Right lobe of liver (tissue), 6 donors: ENCODE data around the gene RPGRIP1. TPM values are rescaled to one million over a fixed set of nuclear protein-coding genes. Genes with fewer than 3 reads are reported as not detected.

Source experiments
- ATAC-seq, 4 donors: fragments of 200-7000 bp; cut with Tn5 transposase; one replicate each; pipeline ENCODE4 v1.9.1; 2020; ENCODE audit warnings: mild to moderate bottlenecking in 4 of 4, moderate library complexity in 4 of 4
- DNase-seq, 3 donors: peaks; one replicate each; pipeline ENCODE4 v3.0.0-alpha.2; 2020
- H3K27ac ChIP-seq, 3 donors: fragments of 200-600 bp; one replicate each; pipeline ENCODE4 v1.8.0; 2022
- H3K27me3 ChIP-seq, 2 donors: fragments of 200-600 bp; one replicate each; pipeline ENCODE4 v1.8.0; 2022
- H3K36me3 ChIP-seq, 4 donors: fragments of 200-600 bp; sonication (generic) in 1 of 4; one replicate each; pipeline versions ENCODE4 v1.5.1 to v1.8.0; 2017 to 2022; ENCODE audit warnings: control low read depth in 1 of 4
- H3K4me1 ChIP-seq, 4 donors: fragments of 200-600 bp; sonication (generic) in 1 of 4; one replicate each; pipeline versions ENCODE4 v1.5.1 to v1.8.0; 2017 to 2022; ENCODE audit warnings: control low read depth in 1 of 4
- H3K4me3 ChIP-seq, 3 donors: fragments of 200-600 bp; one replicate each; pipeline ENCODE4 v1.8.0; 2022
- H3K9me3 ChIP-seq, 4 donors: fragments of 200-600 bp; sonication (generic) in 1 of 4; one replicate each; pipeline versions ENCODE4 v1.5.1 to v1.8.0; 2017 to 2022; ENCODE audit warnings: control low read depth in 1 of 4
- POLR2A ChIP-seq: fragments of 450-650 bp; IDR thresholded peaks from one replicate; pipeline ENCODE4 v1.6.1; 2017; ENCODE audit warnings: antibody characterized with exemption, mild to moderate bottlenecking
- WGBS: methylation state at CpG from one replicate; pipeline ENCODE4 v1.1.6; 2018; ENCODE audit warnings: low coverage, low lambda C conversion rate; ENCODE audit not compliant: insufficient coverage; ENCODE audit errors: missing lambda C conversion rate; 5-methylcytosine and 5-hydroxymethylcytosine counted together
- intact Hi-C, 2 donors: fragments of 100-400 bp; cut with DNase I; formaldehyde crosslinking; loops; one replicate each; pipeline versions ENCODE4 v1.11.2 to v1.14.1; 2022
- total RNA-seq, 6 experiments: library from RNA; depleted of rRNA in 2 of 6; stranded (reverse); fragments of >200 nt in 2 of 6; fragmentation: NEBNext Ultra II Directional in 3 of 6; extraction: Animal tissue kit (Norgen Biotek cat#: 25700) in 3 of 6; gene quantifications; one replicate each; pipeline versions ENCODE4 v1.1.0 to v1.2.4, GENCODE V29; 2016 to 2023
- TF ChIP-seq, protein P1 (sequence below), 4 donors: fragments of 200-600 bp in 3 of 4; fragments of 450-650 bp in 1 of 4; IDR thresholded peaks; one replicate each; pipeline versions ENCODE4 v1.5.1 to v1.8.0; 2016 to 2022; ENCODE audit warnings: antibody characterized with exemption in 4 of 4, mild to moderate bottlenecking in 2 of 4
- donor health status: DM: no; HTN: yes; CAD: no.
- donor health status: DM: no; HTN: no; CAD: no.
- donor health status: DM: no; HTN: no; CAD: no.
- donor health status: DM: no; HTN: yes; CAD: no.
- donor health status: DM: no; HTN: yes; CAD: no.

RPGRIP1 gene
- total RNA-seq, 6 experiments from 2014 or later = 0.22 to 1.8 (median 1.0) TPM

DNA sequence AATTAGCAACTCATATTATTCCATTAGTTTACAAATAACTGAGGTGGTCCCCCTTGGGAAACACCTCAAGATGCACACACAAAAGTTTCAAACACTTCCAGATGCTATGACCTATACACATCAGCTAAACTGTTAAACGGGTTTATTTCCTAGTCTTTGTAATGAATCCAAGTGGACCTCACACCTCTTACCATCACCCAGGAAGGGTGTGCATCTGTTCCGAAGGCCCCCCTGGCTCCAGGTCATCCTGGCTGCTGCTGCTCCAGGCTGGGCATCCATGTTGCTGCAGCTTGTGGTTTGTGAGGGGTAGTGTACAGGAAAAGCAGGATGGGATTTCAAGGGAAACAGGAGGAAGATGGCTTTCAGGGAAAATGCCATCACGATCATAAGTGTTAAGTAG, 17.5 kb upstream of the RPGRIP1 start:
- no peak overlapping the region for H3K27ac ChIP-seq
- ATAC-seq (no peak), DNase-seq (no peak)
- no peaks in the 10 kb centered on the region for H3K27me3 ChIP-seq
- intact Hi-C loops = no loop called here
- no peaks in the 10 kb centered on the region for H3K9me3 ChIP-seq
- H3K36me3 ChIP-seq = peaks cover 8 to 76% (median 25%) of the 10 kb centered on the region in 4 donors
- 49% methylated on average over 3 of the region's 3 CpGs for WGBS
- no peak for TF ChIP-seq POLR2A
- TF ChIP-seq, protein P1, sequence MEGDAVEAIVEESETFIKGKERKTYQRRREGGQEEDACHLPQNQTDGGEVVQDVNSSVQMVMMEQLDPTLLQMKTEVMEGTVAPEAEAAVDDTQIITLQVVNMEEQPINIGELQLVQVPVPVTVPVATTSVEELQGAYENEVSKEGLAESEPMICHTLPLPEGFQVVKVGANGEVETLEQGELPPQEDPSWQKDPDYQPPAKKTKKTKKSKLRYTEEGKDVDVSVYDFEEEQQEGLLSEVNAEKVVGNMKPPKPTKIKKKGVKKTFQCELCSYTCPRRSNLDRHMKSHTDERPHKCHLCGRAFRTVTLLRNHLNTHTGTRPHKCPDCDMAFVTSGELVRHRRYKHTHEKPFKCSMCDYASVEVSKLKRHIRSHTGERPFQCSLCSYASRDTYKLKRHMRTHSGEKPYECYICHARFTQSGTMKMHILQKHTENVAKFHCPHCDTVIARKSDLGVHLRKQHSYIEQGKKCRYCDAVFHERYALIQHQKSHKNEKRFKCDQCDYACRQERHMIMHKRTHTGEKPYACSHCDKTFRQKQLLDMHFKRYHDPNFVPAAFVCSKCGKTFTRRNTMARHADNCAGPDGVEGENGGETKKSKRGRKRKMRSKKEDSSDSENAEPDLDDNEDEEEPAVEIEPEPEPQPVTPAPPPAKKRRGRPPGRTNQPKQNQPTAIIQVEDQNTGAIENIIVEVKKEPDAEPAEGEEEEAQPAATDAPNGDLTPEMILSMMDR (IDR thresholded peaks at IDR 0.05) = no peak
- H3K4me1 ChIP-seq = peaks cover 0 to 79% (median 30%) of the 10 kb centered on the region in 4 donors
- no peak overlapping the region for H3K4me3 ChIP-seq

DNA sequence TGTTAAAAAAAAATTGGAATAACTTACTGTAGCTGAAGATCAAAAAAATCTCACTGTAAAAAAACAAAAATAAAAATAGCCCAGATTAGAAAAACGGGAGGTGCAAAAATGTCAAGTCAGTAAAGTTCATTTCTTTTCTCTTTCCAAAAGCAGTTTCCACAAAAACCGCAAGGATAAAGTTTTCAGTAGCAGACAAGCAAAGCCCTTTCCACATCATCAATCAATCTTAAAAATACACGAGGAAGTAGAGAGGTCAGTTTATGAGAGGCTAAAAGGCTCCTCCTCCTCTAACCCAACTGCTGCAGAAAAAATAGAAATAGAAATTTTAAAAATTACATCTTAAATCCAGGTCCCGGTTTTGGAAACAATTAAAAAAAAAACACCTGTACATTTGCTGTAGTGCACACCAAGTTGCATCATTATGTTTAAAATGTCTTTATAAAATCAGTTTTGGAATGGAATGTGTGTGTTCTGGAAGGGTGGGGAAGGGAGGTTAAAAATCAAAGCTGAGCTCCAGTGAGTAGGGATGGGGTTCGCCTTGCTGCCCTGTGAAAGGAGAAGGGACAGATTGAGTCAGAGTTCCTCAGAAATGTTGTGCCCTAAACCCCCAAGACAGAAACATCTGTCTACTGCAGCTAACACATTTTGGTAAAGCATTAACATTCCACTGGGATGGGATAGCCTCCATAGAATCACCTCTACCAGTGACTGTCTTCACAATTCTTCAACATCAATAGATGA, 16.4 kb upstream of the RPGRIP1 start:
- H3K27ac ChIP-seq = peak overlapping the region in 1 of 3 donors; percentile 15
- DNase-seq (no peak), ATAC-seq (peak in 2 of 4 donors; percentile 24 to 27)
- WGBS = 19% methylated on average over 5 of the region's 5 CpGs
- H3K4me3 ChIP-seq = no peak overlapping the region
- H3K9me3 ChIP-seq = no peaks in the 10 kb centered on the region
- H3K27me3 ChIP-seq = no peaks in the 10 kb centered on the region
- H3K36me3 ChIP-seq = peaks cover 8 to 66% (median 25%) of the 10 kb centered on the region in 4 donors
- H3K4me1 ChIP-seq = peaks cover 0 to 68% (median 26%) of the 10 kb centered on the region in 4 donors
- TF ChIP-seq, protein P1 (IDR thresholded peaks at IDR 0.05) = no peak
- no peak for TF ChIP-seq POLR2A
- intact Hi-C loops = no loop called here

DNA sequence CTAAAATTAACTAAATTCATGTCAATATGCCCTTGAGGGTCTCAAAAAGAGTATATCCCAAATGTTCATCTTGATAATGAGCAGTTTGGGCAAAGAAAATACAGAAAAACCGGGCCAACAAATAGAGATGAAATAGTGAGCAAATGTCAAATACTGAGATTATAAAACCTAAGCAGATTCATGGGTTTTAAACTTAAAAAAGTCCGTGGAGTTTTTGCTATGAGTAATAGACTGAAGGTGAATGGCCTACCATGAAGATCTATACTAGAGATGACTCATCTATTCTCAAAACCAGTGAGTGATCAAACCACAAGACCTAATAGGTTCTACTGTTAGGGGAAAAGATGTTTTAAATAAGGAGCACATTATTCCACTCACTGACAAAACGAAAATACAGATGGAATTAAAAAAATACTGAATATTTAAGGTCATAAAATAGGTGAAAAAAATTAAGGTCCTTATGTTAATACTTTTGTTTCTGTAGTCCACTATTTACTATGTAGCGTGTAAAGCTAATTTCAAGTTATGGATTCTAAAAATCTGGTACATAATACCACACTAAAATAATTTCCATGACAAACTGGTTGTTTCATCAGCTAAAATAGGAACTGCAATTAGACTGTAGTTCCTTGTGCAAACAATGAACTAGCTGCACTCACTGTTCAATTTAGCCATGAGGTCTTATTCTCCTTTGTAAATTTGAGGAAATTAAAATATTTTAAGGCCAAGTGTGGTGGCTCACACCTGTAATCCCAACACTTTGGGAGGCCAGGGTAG, 15.7 kb upstream of the RPGRIP1 start:
- DNase-seq (no peak), ATAC-seq (peak in 2 of 4 donors; percentile 43 to 70)
- H3K27ac ChIP-seq = peak overlapping the region in 1 of 3 donors; percentile 15
- H3K4me3 ChIP-seq = no peak overlapping the region
- no peaks in the 10 kb centered on the region for H3K27me3 ChIP-seq
- H3K4me1 ChIP-seq = peaks cover 0 to 61% (median 22%) of the 10 kb centered on the region in 4 donors
- H3K9me3 ChIP-seq = no peaks in the 10 kb centered on the region
- 30% methylated on average over 4 of the region's 4 CpGs for WGBS
- intact Hi-C loops = no loop called here
- H3K36me3 ChIP-seq = peaks cover 8 to 59% (median 23%) of the 10 kb centered on the region in 4 donors
- TF ChIP-seq, protein P1 (IDR thresholded peaks at IDR 0.05) = no peak
- TF ChIP-seq POLR2A = no peak

DNA sequence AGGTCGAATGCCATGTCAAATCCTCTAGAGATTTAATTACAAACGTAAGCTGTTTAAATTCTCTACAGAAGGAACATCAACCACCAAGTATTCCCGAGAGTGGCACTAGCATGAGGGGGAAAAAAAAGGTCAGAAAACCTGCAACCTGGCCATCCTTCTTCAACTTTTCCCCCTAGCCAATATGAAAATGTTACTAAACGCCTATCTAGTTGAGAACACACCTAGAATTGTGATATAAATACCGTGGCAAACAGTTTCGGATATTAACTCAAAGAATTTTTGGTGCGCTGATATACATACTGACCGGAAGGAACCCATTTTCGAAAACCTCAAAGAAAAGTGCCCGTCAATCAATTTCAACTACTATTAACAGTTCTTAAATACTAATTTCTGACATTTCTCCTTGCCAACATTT, 12.4 kb upstream of the RPGRIP1 start:
- Histone ChIP-seq H3K9me3 (no peaks in the 10 kb centered on the region), H3K4me3 (peak overlapping the region; percentile 72 to 94 (median 79)), H3K27ac (peak overlapping the region in 2 of 3 donors; percentile 84 to 95), H3K36me3 (peaks cover under 1 to 31% (median 5%) of the 10 kb centered on the region in 4 donors), H3K27me3 (no peaks in the 10 kb centered on the region), H3K4me1 (peaks cover 0 to 50% (median 23%) of the 10 kb centered on the region in 4 donors)
- ATAC-seq (no peak), DNase-seq (no peak)
- 4% methylated on average over 10 of the region's 10 CpGs for WGBS
- intact Hi-C loops = no loop called here
- TF ChIP-seq POLR2A = no peak
- TF ChIP-seq, protein P1 (IDR thresholded peaks at IDR 0.05) = no peak
